Lower lobe of right lung (tissue), 2 donors: ENCODE measurements around the gene TP53BP2. TPM values are rescaled to one million over a fixed set of nuclear protein-coding genes. Genes with fewer than 3 reads are reported as not detected.
A peak's percentile ranks its signal among the peaks of the same experiment; 100 is the strongest.

Experiments
- ATAC-seq, 2 donors: fragments of 200-7000 bp; cut with Tn5 transposase; one replicate each; pipeline ENCODE4 v1.9.1; 2020 to 2022; ENCODE audit warnings: mild to moderate bottlenecking in 2 of 2, moderate library complexity in 2 of 2
- DNase-seq: peaks from one replicate; pipeline ENCODE4 v3.0.0-alpha.2; 2020
- H3K27ac ChIP-seq: fragments of 200-600 bp; one replicate; pipeline ENCODE4 v1.8.0; 2022
- H3K27me3 ChIP-seq: fragments of 200-600 bp; one replicate; pipeline ENCODE4 v1.8.0; 2022; ENCODE audit warnings: low read depth
- H3K36me3 ChIP-seq: fragments of 200-600 bp; one replicate; pipeline ENCODE4 v1.8.0; 2022; ENCODE audit warnings: mild to moderate bottlenecking
- H3K4me1 ChIP-seq: fragments of 200-600 bp; one replicate; pipeline ENCODE4 v1.8.0; 2022
- H3K4me3 ChIP-seq: fragments of 200-600 bp; one replicate; pipeline ENCODE4 v1.8.0; 2022; ENCODE audit warnings: mild to moderate bottlenecking
- H3K9me3 ChIP-seq: fragments of 200-600 bp; one replicate; pipeline ENCODE4 v1.8.0; 2022
- intact Hi-C: fragments of 100-400 bp; cut with DNase I; formaldehyde crosslinking; loops from one replicate; pipeline ENCODE4 v1.11.0; 2022
- total RNA-seq: library from RNA; stranded (reverse); fragmentation: NEBNext Ultra II Directional; extraction: Animal tissue kit (Norgen Biotek cat#: 25700); gene quantifications from one replicate; pipeline ENCODE4 v1.2.1, GENCODE V29; 2021
- TF ChIP-seq, protein P1 (sequence below): fragments of 200-600 bp; IDR thresholded peaks from one replicate; pipeline ENCODE4 v1.8.0; 2022; ENCODE audit warnings: antibody characterized with exemption, mild to moderate bottlenecking
- donor health status: DM: no; HTN: yes; CAD: no; lungs with severe emphysema.

The TP53BP2 gene
- total RNA-seq, 1 donor from 2014 or later = 59.1 TPM

- H3K27ac ChIP-seq = peak overlapping the region; percentile 82
- TF ChIP-seq, protein P1, sequence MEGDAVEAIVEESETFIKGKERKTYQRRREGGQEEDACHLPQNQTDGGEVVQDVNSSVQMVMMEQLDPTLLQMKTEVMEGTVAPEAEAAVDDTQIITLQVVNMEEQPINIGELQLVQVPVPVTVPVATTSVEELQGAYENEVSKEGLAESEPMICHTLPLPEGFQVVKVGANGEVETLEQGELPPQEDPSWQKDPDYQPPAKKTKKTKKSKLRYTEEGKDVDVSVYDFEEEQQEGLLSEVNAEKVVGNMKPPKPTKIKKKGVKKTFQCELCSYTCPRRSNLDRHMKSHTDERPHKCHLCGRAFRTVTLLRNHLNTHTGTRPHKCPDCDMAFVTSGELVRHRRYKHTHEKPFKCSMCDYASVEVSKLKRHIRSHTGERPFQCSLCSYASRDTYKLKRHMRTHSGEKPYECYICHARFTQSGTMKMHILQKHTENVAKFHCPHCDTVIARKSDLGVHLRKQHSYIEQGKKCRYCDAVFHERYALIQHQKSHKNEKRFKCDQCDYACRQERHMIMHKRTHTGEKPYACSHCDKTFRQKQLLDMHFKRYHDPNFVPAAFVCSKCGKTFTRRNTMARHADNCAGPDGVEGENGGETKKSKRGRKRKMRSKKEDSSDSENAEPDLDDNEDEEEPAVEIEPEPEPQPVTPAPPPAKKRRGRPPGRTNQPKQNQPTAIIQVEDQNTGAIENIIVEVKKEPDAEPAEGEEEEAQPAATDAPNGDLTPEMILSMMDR = no peak
- peak; percentile 55 to 61 for ATAC-seq
- H3K4me3 ChIP-seq = peak overlapping the region; percentile 27
- no peaks in the 10 kb centered on the region for H3K9me3 ChIP-seq
- DNase-seq = peak; percentile 62
- peaks cover 75% of the 10 kb centered on the region for H3K4me1 ChIP-seq
- H3K36me3 ChIP-seq = peaks cover 17% of the 10 kb centered on the region
- intact Hi-C loops = no loop called here
- H3K27me3 ChIP-seq = no peaks in the 10 kb centered on the region
These were observed 111.6 kb downstream of the TP53BP2 start for GRCh38 chr1:223733898-223734852.

DNA sequence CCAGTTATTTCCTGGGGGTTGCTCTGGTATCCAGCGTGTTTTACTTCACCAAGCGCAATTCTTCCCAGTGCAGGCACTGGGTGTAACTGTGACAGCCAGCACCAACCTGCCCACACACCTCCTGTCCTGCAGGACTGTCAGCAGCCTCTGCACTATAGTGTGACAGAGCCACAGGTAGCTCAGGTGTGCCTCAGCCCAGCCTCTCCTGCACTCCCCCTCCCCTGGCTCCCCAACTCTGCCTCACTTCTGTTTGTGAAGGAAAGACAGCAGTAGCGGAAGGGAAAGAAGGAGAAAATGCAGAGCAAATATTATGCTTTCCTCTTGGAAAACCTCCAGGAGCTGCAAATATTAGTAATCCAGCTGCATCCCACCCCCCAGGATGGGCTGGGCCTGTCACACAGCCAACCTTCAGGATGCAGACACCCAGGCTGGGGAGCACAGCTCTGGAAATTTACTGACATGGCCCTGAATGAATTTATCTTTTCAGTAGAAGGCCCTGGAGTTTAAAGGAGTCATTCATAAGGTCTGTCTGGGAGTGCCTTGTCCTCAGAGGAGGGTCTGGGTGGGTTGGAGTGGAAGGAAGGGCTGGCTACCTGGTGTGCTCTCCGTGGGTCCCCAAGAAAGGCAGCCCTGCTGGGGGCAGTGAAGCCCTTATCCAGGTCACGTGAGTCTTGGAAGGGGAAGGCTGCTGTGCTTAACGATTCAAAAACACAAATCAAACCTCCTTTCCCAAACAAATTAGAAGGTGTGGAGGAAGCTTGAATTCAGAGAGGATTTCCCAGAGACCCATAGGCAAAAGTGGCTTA is 112.6 kb downstream of the TP53BP2 start:
- H3K27me3 ChIP-seq = no peaks in the 10 kb centered on the region
- DNase-seq (no peak), ATAC-seq (peak; percentile 3 to 26)
- H3K9me3 ChIP-seq = no peaks in the 10 kb centered on the region
- H3K27ac ChIP-seq = peak overlapping the region; percentile 82
- H3K4me1 ChIP-seq = peaks cover 65% of the 10 kb centered on the region
- intact Hi-C loops = no loop called here
- H3K4me3 ChIP-seq = peak overlapping the region; percentile 27
- peaks cover 16% of the 10 kb centered on the region for H3K36me3 ChIP-seq
- TF ChIP-seq, protein P1 = no peak

- Histone ChIP-seq H3K27ac (peak overlapping the region; percentile 82), H3K36me3 (peaks cover 18% of the 10 kb centered on the region), H3K27me3 (no peaks in the 10 kb centered on the region), H3K9me3 (no peaks in the 10 kb centered on the region), H3K4me3 (peak overlapping the region; percentile 10), H3K4me1 (peaks cover 75% of the 10 kb centered on the region)
- TF ChIP-seq, protein P1 = no peak
- peak; percentile 84 for DNase-seq
- intact Hi-C loops = no loop called here
- peak; percentile 37 to 62 for ATAC-seq
These were observed 114.5 kb downstream of the TP53BP2 start for GRCh38 chr1:223731133-223731770.

GRCh38 chr1:223730479-223731132 is 115.1 kb downstream of the TP53BP2 start:
- DNase-seq (no peak), ATAC-seq (no peak)
- TF ChIP-seq, protein P1 = no peak
- Histone ChIP-seq H3K27ac (peak overlapping the region; percentile 82), H3K27me3 (no peaks in the 10 kb centered on the region), H3K9me3 (no peaks in the 10 kb centered on the region), H3K4me1 (peaks cover 82% of the 10 kb centered on the region), H3K36me3 (peaks cover 18% of the 10 kb centered on the region), H3K4me3 (no peak overlapping the region)
- intact Hi-C loops = no loop called here

DNA sequence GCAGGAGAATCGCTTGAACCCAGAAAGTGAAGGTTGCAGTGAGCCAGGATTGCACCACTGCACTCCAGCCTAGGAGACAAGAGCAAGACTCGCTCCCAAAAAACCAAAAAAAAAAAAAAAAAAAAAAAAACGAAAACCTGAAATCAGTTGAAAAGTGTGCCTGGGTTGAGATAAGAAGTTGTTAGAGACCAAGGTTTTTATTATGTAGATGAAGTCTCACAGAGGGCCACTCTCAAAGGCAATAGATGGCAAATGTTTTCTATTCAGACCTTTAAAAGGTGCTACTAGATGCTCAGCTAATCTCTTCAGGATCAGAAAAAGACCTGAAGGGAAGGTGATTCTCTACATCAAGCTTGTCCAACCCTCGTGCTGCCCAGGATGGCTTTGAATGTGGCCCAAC is 115.8 kb downstream of the TP53BP2 start:
- no peak overlapping the region for H3K4me3 ChIP-seq
- H3K27me3 ChIP-seq = no peaks in the 10 kb centered on the region
- TF ChIP-seq, protein P1 = no peak
- peaks cover 82% of the 10 kb centered on the region for H3K4me1 ChIP-seq
- H3K36me3 ChIP-seq = peaks cover 19% of the 10 kb centered on the region
- H3K9me3 ChIP-seq = no peaks in the 10 kb centered on the region
- no peak overlapping the region for H3K27ac ChIP-seq
- ATAC-seq (no peak), DNase-seq (no peak)
- intact Hi-C loops = no loop called here
